SK-N-SH treated with all-trans-retinoic acid at 6 μM for 48 hours (cell line): ENCODE data around the gene ZNF664.

Source experiments
- ATAC-seq: fragments of 200-7000 bp; cut with Tn5 transposase; 3 replicates; pipeline ENCODE4 v1.9.1; 2020; ENCODE audit warnings: mild to moderate bottlenecking, moderate library complexity
- ARNTL ChIP-seq: fragments of 450-650 bp; formaldehyde crosslinking; IDR thresholded peaks from 2 replicates; pipeline ENCODE4 v1.5.0; 2020; ENCODE audit warnings: low read depth, mild to moderate bottlenecking, moderate library complexity, borderline replicate concordance
- BACH2 ChIP-seq: fragments of 250-450 bp; sonication (Bioruptor Pico); IDR thresholded peaks from 2 replicates; pipeline ENCODE4 v1.9.0; 2021; ENCODE audit warnings: mild to moderate bottlenecking, borderline replicate concordance
- CSDC2 ChIP-seq: fragments of 250-450 bp; sonication (Bioruptor Pico); IDR thresholded peaks from 2 replicates; pipeline ENCODE4 v1.5.0; 2020; ENCODE audit warnings: mild to moderate bottlenecking, moderate library complexity
- ESRRG ChIP-seq: fragments of 250-450 bp; sonication (Bioruptor Pico); IDR thresholded peaks from 2 replicates; pipeline ENCODE4 v1.6.1; 2021; ENCODE audit warnings: mild to moderate bottlenecking
- GLIS3 ChIP-seq: fragments of 250-450 bp; sonication (Bioruptor Pico); IDR thresholded peaks from 2 replicates; pipeline ENCODE4 v1.5.0; 2020; ENCODE audit warnings: mild to moderate bottlenecking, moderate library complexity
- ISL1 ChIP-seq: fragments of 250-450 bp; sonication (Bioruptor Pico); IDR thresholded peaks from 2 replicates; pipeline ENCODE4 v2.1.2; 2022; ENCODE audit warnings: mild to moderate bottlenecking, moderate library complexity
- OSR1 ChIP-seq: fragments of 250-450 bp; sonication (Bioruptor Pico); IDR thresholded peaks from 2 replicates; pipeline ENCODE4 v1.8.0; 2022; ENCODE audit warnings: moderate library complexity, mild to moderate bottlenecking, inconsistent platforms
- PPARA ChIP-seq: fragments of 250-450 bp; sonication (Bioruptor Pico); IDR thresholded peaks from 2 replicates; pipeline ENCODE4 v1.5.0; 2020; ENCODE audit warnings: mild to moderate bottlenecking, borderline replicate concordance
- RARB ChIP-seq: fragments of 250-450 bp; sonication (Bioruptor Pico); IDR thresholded peaks from 2 replicates; pipeline ENCODE4 v1.8.0; 2021; ENCODE audit warnings: mild to moderate bottlenecking, moderate library complexity
- SNAI2 ChIP-seq: fragments of 250-450 bp; sonication (Bioruptor Pico); IDR thresholded peaks from 2 replicates; pipeline ENCODE4 v1.5.0; 2020; ENCODE audit warnings: mild to moderate bottlenecking, moderate library complexity
- TCF4 ChIP-seq: fragments of 250-450 bp; sonication (Bioruptor Pico); IDR thresholded peaks from 2 replicates; pipeline ENCODE4 v1.8.0; 2021; ENCODE audit warnings: mild to moderate bottlenecking, moderate library complexity, borderline replicate concordance
- TOX ChIP-seq: fragments of 250-450 bp; sonication (Bioruptor Pico); IDR thresholded peaks from 2 replicates; pipeline ENCODE4 v1.8.0; 2021; ENCODE audit warnings: mild to moderate bottlenecking, moderate library complexity, borderline replicate concordance
- ZFP3 ChIP-seq: fragments of 250-450 bp; sonication (Bioruptor Pico); IDR thresholded peaks from 2 replicates; pipeline ENCODE4 v1.5.0; 2020; ENCODE audit warnings: mild to moderate bottlenecking, moderate library complexity
- ZFP30 ChIP-seq: fragments of 450-650 bp; formaldehyde crosslinking; IDR thresholded peaks from 2 replicates; pipeline ENCODE4 v1.5.0; 2022; ENCODE audit warnings: mild to moderate bottlenecking, moderate library complexity
- ZNF565 ChIP-seq: fragments of 450-650 bp; formaldehyde crosslinking; conservative IDR thresholded peaks from 2 replicates; pipeline ENCODE4 v1.5.0; 2020; ENCODE audit warnings: low read depth, mild to moderate bottlenecking, moderate library complexity
- ZNF70 ChIP-seq: fragments of 450-650 bp; formaldehyde crosslinking; IDR thresholded peaks from 2 replicates; pipeline ENCODE4 v1.5.0; 2020; ENCODE audit warnings: mild to moderate bottlenecking, moderate library complexity
- ZNF8 ChIP-seq: fragments of 450-650 bp; formaldehyde crosslinking; IDR thresholded peaks from 2 replicates; pipeline ENCODE4 v1.5.0; 2020; ENCODE audit warnings: mild to moderate bottlenecking, moderate library complexity
- TF ChIP-seq, protein P1 (sequence below): fragments of 250-450 bp; sonication (Bioruptor Pico); IDR thresholded peaks from 2 replicates; pipeline ENCODE4 v1.5.1; 2020; ENCODE audit warnings: low read depth, mild to moderate bottlenecking, moderate library complexity
- TF ChIP-seq, protein P2 (sequence below): fragments of 250-450 bp; sonication (Bioruptor Pico); IDR thresholded peaks from 2 replicates; pipeline ENCODE4 v1.5.0; 2020; ENCODE audit warnings: mild to moderate bottlenecking, moderate library complexity
- TF ChIP-seq, protein P3 (sequence below): fragments of 250-450 bp; sonication (Bioruptor Pico); IDR thresholded peaks from 2 replicates; pipeline ENCODE4 v1.8.0; 2020; ENCODE audit warnings: mild to moderate bottlenecking, moderate library complexity, borderline replicate concordance
- TF ChIP-seq, protein P4 (sequence below): fragments of 250-450 bp; sonication (Bioruptor Pico); IDR thresholded peaks from 2 replicates; pipeline ENCODE4 v1.8.0; 2021; ENCODE audit warnings: low read depth, mild to moderate bottlenecking, moderate library complexity, borderline replicate concordance

Gene ZNF664

DNA sequence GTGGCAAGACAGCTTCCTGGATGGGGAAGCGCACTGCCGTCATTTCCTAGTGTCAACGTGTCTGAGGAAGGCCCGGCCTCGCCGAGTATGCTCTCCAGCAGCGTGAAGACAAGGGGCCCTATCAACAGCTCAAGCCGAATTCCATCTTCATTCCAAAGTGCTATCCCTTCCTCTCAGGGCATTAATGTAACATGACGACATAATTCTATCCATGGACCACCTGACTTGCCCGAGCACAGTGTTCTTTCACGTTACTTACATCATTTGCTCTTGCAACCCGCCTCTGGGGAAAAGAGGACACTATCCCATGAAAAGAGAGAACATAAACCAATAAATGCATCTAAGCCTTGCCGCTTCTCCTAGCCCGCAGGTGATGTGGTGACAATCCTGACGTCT lies 23.2 kb upstream of the ZNF664 start:
- ATAC-seq = no peak
- TF ChIP-seq ESRRG (CRISPR knock-in tag) (no peak), ZNF70 (CRISPR knock-in tag) (no peak), ISL1 (CRISPR knock-in tag) (no peak), TOX (no peak), ZFP30 (CRISPR knock-in tag) (no peak), RARB (CRISPR knock-in tag) (no peak), ZNF8 (CRISPR knock-in tag) (no peak), BACH2 (CRISPR knock-in tag) (no peak), TCF4 (CRISPR knock-in tag) (no peak), ARNTL (CRISPR knock-in tag) (no peak), PPARA (CRISPR knock-in tag) (no peak), CSDC2 (CRISPR knock-in tag) (no peak), ZNF565 (no peak), ZFP3 (CRISPR knock-in tag) (no peak), GLIS3 (CRISPR knock-in tag) (no peak), SNAI2 (no peak)
- TF ChIP-seq, protein P1, sequence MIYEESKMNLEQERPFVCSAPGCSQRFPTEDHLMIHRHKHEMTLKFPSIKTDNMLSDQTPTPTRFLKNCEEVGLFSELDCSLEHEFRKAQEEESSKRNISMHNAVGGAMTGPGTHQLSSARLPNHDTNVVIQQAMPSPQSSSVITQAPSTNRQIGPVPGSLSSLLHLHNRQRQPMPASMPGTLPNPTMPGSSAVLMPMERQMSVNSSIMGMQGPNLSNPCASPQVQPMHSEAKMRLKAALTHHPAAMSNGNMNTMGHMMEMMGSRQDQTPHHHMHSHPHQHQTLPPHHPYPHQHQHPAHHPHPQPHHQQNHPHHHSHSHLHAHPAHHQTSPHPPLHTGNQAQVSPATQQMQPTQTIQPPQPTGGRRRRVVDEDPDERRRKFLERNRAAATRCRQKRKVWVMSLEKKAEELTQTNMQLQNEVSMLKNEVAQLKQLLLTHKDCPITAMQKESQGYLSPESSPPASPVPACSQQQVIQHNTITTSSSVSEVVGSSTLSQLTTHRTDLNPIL = no peak
- TF ChIP-seq, protein P2, sequence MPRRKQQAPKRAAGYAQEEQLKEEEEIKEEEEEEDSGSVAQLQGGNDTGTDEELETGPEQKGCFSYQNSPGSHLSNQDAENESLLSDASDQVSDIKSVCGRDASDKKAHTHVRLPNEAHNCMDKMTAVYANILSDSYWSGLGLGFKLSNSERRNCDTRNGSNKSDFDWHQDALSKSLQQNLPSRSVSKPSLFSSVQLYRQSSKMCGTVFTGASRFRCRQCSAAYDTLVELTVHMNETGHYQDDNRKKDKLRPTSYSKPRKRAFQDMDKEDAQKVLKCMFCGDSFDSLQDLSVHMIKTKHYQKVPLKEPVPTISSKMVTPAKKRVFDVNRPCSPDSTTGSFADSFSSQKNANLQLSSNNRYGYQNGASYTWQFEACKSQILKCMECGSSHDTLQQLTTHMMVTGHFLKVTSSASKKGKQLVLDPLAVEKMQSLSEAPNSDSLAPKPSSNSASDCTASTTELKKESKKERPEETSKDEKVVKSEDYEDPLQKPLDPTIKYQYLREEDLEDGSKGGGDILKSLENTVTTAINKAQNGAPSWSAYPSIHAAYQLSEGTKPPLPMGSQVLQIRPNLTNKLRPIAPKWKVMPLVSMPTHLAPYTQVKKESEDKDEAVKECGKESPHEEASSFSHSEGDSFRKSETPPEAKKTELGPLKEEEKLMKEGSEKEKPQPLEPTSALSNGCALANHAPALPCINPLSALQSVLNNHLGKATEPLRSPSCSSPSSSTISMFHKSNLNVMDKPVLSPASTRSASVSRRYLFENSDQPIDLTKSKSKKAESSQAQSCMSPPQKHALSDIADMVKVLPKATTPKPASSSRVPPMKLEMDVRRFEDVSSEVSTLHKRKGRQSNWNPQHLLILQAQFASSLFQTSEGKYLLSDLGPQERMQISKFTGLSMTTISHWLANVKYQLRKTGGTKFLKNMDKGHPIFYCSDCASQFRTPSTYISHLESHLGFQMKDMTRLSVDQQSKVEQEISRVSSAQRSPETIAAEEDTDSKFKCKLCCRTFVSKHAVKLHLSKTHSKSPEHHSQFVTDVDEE (CRISPR knock-in tag) = no peak
- TF ChIP-seq, protein P3, sequence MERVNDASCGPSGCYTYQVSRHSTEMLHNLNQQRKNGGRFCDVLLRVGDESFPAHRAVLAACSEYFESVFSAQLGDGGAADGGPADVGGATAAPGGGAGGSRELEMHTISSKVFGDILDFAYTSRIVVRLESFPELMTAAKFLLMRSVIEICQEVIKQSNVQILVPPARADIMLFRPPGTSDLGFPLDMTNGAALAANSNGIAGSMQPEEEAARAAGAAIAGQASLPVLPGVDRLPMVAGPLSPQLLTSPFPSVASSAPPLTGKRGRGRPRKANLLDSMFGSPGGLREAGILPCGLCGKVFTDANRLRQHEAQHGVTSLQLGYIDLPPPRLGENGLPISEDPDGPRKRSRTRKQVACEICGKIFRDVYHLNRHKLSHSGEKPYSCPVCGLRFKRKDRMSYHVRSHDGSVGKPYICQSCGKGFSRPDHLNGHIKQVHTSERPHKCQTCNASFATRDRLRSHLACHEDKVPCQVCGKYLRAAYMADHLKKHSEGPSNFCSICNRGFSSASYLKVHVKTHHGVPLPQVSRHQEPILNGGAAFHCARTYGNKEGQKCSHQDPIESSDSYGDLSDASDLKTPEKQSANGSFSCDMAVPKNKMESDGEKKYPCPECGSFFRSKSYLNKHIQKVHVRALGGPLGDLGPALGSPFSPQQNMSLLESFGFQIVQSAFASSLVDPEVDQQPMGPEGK = no peak
- TF ChIP-seq, protein P4, sequence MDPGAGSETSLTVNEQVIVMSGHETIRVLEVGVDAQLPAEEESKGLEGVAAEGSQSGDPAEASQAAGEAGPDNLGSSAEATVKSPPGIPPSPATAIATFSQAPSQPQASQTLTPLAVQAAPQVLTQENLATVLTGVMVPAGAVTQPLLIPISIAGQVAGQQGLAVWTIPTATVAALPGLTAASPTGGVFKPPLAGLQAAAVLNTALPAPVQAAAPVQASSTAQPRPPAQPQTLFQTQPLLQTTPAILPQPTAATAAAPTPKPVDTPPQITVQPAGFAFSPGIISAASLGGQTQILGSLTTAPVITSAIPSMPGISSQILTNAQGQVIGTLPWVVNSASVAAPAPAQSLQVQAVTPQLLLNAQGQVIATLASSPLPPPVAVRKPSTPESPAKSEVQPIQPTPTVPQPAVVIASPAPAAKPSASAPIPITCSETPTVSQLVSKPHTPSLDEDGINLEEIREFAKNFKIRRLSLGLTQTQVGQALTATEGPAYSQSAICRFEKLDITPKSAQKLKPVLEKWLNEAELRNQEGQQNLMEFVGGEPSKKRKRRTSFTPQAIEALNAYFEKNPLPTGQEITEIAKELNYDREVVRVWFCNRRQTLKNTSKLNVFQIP (CRISPR knock-in tag) = no peak

DNA sequence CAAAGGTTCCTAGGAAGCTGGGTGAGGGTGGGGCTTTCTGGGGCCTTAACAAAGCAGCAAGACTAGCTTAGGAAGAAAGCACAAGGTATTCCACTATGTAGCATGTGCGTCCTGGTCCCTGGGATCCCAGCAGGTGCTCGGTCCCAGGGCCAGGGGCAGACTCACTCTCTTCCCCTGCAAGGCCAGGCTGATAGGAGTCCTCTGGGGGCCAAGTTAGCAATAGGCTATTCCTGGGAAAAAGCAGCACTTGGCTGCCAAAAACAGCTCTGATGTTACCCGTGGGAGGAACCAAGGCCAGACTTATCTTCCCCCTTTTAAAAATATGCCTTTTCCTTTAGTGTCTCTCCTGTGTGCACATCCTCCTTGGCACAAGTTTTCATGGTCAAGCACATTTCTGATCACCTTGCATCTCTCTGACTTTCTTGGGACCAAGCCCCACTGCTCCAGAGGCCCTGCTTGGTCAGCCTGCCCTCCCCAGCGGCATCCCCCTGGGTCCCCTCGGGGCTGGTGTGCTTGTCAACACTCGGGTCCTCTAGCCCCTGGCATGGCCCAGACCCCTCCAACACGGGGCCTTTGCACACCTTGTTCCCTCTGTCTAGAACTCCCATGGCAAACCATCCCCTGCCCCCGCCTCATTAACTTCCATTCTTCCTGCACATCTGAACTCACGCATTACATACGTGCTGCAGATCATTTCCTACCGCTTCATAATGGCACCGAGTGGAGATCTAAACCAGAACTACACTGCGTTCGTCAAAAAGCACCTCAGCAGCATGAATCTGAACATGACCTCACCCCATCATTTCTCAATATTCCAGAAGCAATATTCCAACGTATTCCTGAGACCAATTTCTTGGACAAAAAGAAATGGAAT lies 22.3 kb upstream of the ZNF664 start:
- no peak for TF ChIP-seq OSR1 (CRISPR knock-in tag)
- TF ChIP-seq, protein P3 = no peak
- no peak for TF ChIP-seq ZNF565
- TF ChIP-seq, protein P1 = no peak
- TF ChIP-seq CSDC2 (CRISPR knock-in tag) = no peak
- no peak for TF ChIP-seq SNAI2
- TF ChIP-seq, protein P2 (CRISPR knock-in tag) = no peak
- TF ChIP-seq, all 23 proteins: peak for 0
- no peak for ATAC-seq
